ENCODE measurements around the gene EIF2S3B.

The EIF2S3B gene

GRCh38 chr12:10528174-10528953, 22.7 kb downstream of the EIF2S3B start:
- DNase-seq (ENCODE audit: insufficient read length, low spot score) (no peak), FAIRE-seq (no peak)
- TF ChIP-seq CTCF (IDR thresholded peaks at IDR 0.05; ENCODE audit: insufficient read depth, missing control alignments), result no peak

- TF ChIP-seq CTCF (IDR thresholded peaks at IDR 0.05; ENCODE audit: insufficient read depth, missing control alignments), result no peak
- FAIRE-seq, result no peak
- no peak for DNase-seq (ENCODE audit: insufficient read length, low spot score)
Observed at GRCh38 chr12:10529603-10530002, 23.9 kb downstream of the EIF2S3B start.

GRCh38 chr12:10537721-10538120, 32.0 kb downstream of the EIF2S3B start:
- FAIRE-seq, result no peak
- DNase-seq (ENCODE audit: insufficient read length, low spot score), result no peak
- TF ChIP-seq CTCF (IDR thresholded peaks at IDR 0.05; ENCODE audit: insufficient read depth, missing control alignments), result no peak

- TF ChIP-seq CTCF (IDR thresholded peaks at IDR 0.05; ENCODE audit: insufficient read depth, missing control alignments), result no peak
- no peak for DNase-seq (ENCODE audit: insufficient read length, low spot score)
- FAIRE-seq, result no peak
Observed at GRCh38 chr12:10540776-10541205, 35.1 kb downstream of the EIF2S3B start.

- FAIRE-seq (no peak), DNase-seq (ENCODE audit: insufficient read length, low spot score) (no peak)
- no peak for TF ChIP-seq CTCF (IDR thresholded peaks at IDR 0.05; ENCODE audit: insufficient read depth, missing control alignments)
Observed at GRCh38 chr12:10543499-10543898, 37.8 kb downstream of the EIF2S3B start.

- DNase-seq (ENCODE audit: insufficient read length, low spot score) (no peak), FAIRE-seq (no peak)
- TF ChIP-seq CTCF (IDR thresholded peaks at IDR 0.05; ENCODE audit: insufficient read depth, missing control alignments), result no peak
Observed at GRCh38 chr12:10551375-10551774, 45.7 kb downstream of the EIF2S3B start.

GRCh38 chr12:10553148-10553547, 47.5 kb downstream of the EIF2S3B start:
- no peak for TF ChIP-seq CTCF (IDR thresholded peaks at IDR 0.05; ENCODE audit: insufficient read depth, missing control alignments)
- no peak for FAIRE-seq
- no peak for DNase-seq (ENCODE audit: insufficient read length, low spot score)

Measured in D721Med (cell line).